DLD1 (cell line): Measurements from ENCODE around the gene PHLDA2.

Experiments
- in situ Hi-C: cut with HindIII; loops from 2 replicates; pipeline ENCODE4 v1.10.0; 2017; ENCODE audit warnings: low sequenced_read_pairs

Gene PHLDA2

GRCh38 chr11:2928605-2929530 is at the start of gene PHLDA2:
PHLDA2 (minus strand) TSS chr11:2929420; CDS start chr11:2929364, 56 bp downstream.
- in situ Hi-C loops, result no loop called here

GRCh38 chr11:2977113-2977512 is 47.9 kb upstream of the PHLDA2 start:
- in situ Hi-C loops, result no loop called here

GRCh38 chr11:2976294-2977063 is 47.3 kb upstream of the PHLDA2 start:
- in situ Hi-C loops, result no loop called here

GRCh38 chr11:2975594-2975993 is 46.4 kb upstream of the PHLDA2 start:
- in situ Hi-C loops, result no loop called here

- in situ Hi-C loops, result no loop called here
These were observed 45.1 kb upstream of the PHLDA2 start for GRCh38 chr11:2974272-2974671.

- in situ Hi-C loops, result no loop called here
These were observed 39.2 kb upstream of the PHLDA2 start for GRCh38 chr11:2968341-2968900.

GRCh38 chr11:2964782-2965181 is 35.6 kb upstream of the PHLDA2 start:
- in situ Hi-C loops, result no loop called here

GRCh38 chr11:2963761-2964160 is 34.5 kb upstream of the PHLDA2 start:
- in situ Hi-C loops, result no loop called here

GRCh38 chr11:2963112-2963754 is 34.0 kb upstream of the PHLDA2 start:
- in situ Hi-C loops, result no loop called here

GRCh38 chr11:2961080-2961479 is 31.9 kb upstream of the PHLDA2 start:
- in situ Hi-C loops, result no loop called here

- in situ Hi-C loops, result no loop called here
These were observed 30.9 kb upstream of the PHLDA2 start for GRCh38 chr11:2960139-2960538.

- in situ Hi-C loops, result no loop called here
These were observed 29.0 kb upstream of the PHLDA2 start for GRCh38 chr11:2958251-2958650.

- in situ Hi-C loops, result no loop called here
These were observed 26.8 kb upstream of the PHLDA2 start for GRCh38 chr11:2955906-2956476.

- in situ Hi-C loops, result no loop called here
These were observed 25.0 kb upstream of the PHLDA2 start for GRCh38 chr11:2954263-2954662.

- in situ Hi-C loops, result no loop called here
These were observed 23.1 kb upstream of the PHLDA2 start for GRCh38 chr11:2952290-2952689.

- in situ Hi-C loops, result no loop called here
These were observed 22.3 kb upstream of the PHLDA2 start for GRCh38 chr11:2951231-2952110.

GRCh38 chr11:2950825-2951224 is 21.6 kb upstream of the PHLDA2 start:
- in situ Hi-C loops, result no loop called here

- in situ Hi-C loops, result no loop called here
These were observed 20.7 kb upstream of the PHLDA2 start for GRCh38 chr11:2949920-2950319.

- in situ Hi-C loops, result no loop called here
These were observed 18.5 kb upstream of the PHLDA2 start for GRCh38 chr11:2947744-2948143.
